ENCODE results near the gene PRDX5. TPM values are rescaled to one million over a fixed set of nuclear protein-coding genes. Genes with fewer than 3 reads are reported as not detected.

Gene PRDX5
- total RNA-seq, 2 donors from 2014 or later, result 108 to 224 TPM

- H3K4me1 ChIP-seq, result peaks cover 25% of the 10 kb centered on the region
- no peaks in the 10 kb centered on the region for H3K9me3 ChIP-seq
- no peak overlapping the region for H3K27ac ChIP-seq
- intact Hi-C loops (cut with DNase I), result loop anchor here (5.0 kb wide), 1 partner anchor 87 kb away; the partner anchor contains the start of gene FERMT3
- DNase-seq, result no peak
- peaks cover 0 to 42% of the 10 kb centered on the region in 2 donors for H3K27me3 ChIP-seq
- 35 to 43% methylated on average over 3 of the region's 3 CpGs for WGBS, 2 donors
- H3K36me3 ChIP-seq (replicated peaks in 1 of 2; ENCODE audit: insufficient read depth in 1 of 2, low read depth in 2 of 2), result no peaks in the 10 kb centered on the region
- no peak for TF ChIP-seq POLR2A (IDR thresholded peaks at IDR 0.05)
- TF ChIP-seq, protein P1, sequence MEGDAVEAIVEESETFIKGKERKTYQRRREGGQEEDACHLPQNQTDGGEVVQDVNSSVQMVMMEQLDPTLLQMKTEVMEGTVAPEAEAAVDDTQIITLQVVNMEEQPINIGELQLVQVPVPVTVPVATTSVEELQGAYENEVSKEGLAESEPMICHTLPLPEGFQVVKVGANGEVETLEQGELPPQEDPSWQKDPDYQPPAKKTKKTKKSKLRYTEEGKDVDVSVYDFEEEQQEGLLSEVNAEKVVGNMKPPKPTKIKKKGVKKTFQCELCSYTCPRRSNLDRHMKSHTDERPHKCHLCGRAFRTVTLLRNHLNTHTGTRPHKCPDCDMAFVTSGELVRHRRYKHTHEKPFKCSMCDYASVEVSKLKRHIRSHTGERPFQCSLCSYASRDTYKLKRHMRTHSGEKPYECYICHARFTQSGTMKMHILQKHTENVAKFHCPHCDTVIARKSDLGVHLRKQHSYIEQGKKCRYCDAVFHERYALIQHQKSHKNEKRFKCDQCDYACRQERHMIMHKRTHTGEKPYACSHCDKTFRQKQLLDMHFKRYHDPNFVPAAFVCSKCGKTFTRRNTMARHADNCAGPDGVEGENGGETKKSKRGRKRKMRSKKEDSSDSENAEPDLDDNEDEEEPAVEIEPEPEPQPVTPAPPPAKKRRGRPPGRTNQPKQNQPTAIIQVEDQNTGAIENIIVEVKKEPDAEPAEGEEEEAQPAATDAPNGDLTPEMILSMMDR (IDR thresholded peaks at IDR 0.05), result no peak
- ATAC-seq, result no peak
- no peak overlapping the region for H3K4me3 ChIP-seq
Measured at GRCh38 chr11:64294774-64295173, 23.1 kb upstream of the PRDX5 start.

- intact Hi-C loops (cut with DNase I), result loop anchor here (5.0 kb wide), 1 partner anchor 88 kb away; the partner anchor contains the start of gene FERMT3
- TF ChIP-seq POLR2A (IDR thresholded peaks at IDR 0.05), result no peak
- TF ChIP-seq, protein P1 (IDR thresholded peaks at IDR 0.05), result no peak
- 83 to 86% methylated on average over 4 of the region's 4 CpGs for WGBS, 2 donors
Measured at GRCh38 chr11:64295760-64296159, 22.2 kb upstream of the PRDX5 start.

DNA sequence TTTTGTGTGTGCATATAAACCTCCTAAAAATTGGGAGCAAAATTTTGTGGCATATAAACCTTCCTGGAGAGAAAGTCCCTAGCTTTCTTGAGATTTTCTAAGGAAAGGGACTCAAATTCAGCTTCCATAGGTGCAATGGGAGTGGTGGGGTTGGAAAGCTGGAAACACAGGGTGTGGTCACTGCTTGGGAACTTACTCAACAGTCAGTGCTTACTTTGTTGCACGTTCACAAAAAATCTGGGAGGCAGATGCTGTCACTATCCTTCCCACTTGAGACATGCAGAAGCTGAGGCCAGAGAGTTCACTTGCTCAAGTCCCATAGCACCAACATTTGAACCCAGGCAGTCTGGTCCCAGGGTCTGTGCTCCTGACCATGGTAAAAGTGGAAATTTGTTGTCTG is 21.7 kb upstream of the PRDX5 start:
- intact Hi-C loops (cut with DNase I), result loop anchor here (5.0 kb wide), 1 partner anchor 89 kb away; the partner anchor contains the start of gene FERMT3
- H3K4me1 ChIP-seq, result peaks cover 35% of the 10 kb centered on the region
- TF ChIP-seq, protein P1 (IDR thresholded peaks at IDR 0.05), result no peak
- no peak for TF ChIP-seq POLR2A (IDR thresholded peaks at IDR 0.05)
- peaks cover 0 to 44% of the 10 kb centered on the region in 2 donors for H3K27me3 ChIP-seq
- WGBS, 2 donors, result 44 to 50% methylated on average over 1 of the region's 1 CpG
- no peaks in the 10 kb centered on the region for H3K36me3 ChIP-seq (replicated peaks in 1 of 2; ENCODE audit: insufficient read depth in 1 of 2, low read depth in 2 of 2)
- no peaks in the 10 kb centered on the region for H3K9me3 ChIP-seq
- no peak for ATAC-seq
- no peak overlapping the region for H3K4me3 ChIP-seq
- DNase-seq, result no peak
- no peak overlapping the region for H3K27ac ChIP-seq

More at GRCh38 chr11:64295760-64296159, 22.2 kb upstream of the PRDX5 start:
- ATAC-seq (no peak), DNase-seq (no peak)
- Histone ChIP-seq H3K27me3 (peaks cover 0 to 45% of the 10 kb centered on the region in 2 donors), H3K36me3 (replicated peaks in 1 of 2; ENCODE audit: insufficient read depth in 1 of 2, low read depth in 2 of 2) (no peaks in the 10 kb centered on the region), H3K4me3 (no peak overlapping the region), H3K27ac (no peak overlapping the region), H3K9me3 (no peaks in the 10 kb centered on the region), H3K4me1 (peaks cover 34% of the 10 kb centered on the region)

DNA sequence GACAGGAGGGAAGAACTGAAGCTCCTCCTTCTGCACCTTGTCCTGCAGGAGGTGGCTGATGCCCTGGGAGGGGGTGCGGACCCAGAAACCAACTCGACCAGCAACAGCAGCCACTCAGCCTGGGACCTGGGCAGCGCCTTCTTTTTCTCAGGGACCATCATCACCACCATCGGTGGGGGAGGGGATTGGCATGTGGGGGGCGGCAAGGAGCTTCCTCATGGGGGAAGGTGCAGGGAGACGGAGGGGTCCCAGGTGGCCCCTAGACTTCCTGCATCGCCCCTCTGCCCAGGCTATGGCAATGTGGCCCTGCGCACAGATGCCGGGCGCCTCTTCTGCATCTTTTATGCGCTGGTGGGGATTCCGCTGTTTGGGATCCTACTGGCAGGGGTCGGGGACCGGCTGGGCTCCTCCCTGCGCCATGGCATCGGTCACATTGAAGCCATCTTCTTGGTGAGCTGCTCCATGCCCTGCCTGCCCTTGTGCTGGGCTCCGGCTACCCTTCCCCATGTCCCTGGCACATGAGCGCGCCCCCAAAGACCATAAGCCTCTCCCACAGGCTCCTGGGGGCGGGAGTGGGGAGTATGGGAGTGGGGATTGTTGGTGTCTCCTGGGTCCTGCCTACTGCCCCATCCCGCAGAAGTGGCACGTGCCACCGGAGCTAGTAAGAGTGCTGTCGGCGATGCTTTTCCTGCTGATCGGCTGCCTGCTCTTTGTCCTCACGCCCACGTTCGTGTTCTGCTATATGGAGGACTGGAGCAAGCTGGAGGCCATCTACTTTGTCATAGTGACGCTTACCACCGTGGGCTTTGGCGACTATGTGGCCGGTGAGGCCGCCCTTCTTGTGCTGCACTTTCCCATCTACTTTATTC is 20.9 kb upstream of the PRDX5 start:
- intact Hi-C loops (cut with DNase I), result loop anchor here (5.0 kb wide), 1 partner anchor 90 kb away; the partner anchor contains the start of gene FERMT3
- WGBS, 2 donors, result 17 to 21% methylated on average over 15 to 34 of the region's 34 CpGs
- Histone ChIP-seq H3K4me1 (peaks cover 26% of the 10 kb centered on the region), H3K36me3 (replicated peaks in 1 of 2; ENCODE audit: insufficient read depth in 1 of 2, low read depth in 2 of 2) (no peaks in the 10 kb centered on the region), H3K4me3 (no peak overlapping the region), H3K9me3 (no peaks in the 10 kb centered on the region), H3K27ac (no peak overlapping the region), H3K27me3 (peaks cover 0 to 36% of the 10 kb centered on the region in 2 donors)
- DNase-seq (no peak), ATAC-seq (no peak)
- no peak for TF ChIP-seq POLR2A (IDR thresholded peaks at IDR 0.05)

DNA sequence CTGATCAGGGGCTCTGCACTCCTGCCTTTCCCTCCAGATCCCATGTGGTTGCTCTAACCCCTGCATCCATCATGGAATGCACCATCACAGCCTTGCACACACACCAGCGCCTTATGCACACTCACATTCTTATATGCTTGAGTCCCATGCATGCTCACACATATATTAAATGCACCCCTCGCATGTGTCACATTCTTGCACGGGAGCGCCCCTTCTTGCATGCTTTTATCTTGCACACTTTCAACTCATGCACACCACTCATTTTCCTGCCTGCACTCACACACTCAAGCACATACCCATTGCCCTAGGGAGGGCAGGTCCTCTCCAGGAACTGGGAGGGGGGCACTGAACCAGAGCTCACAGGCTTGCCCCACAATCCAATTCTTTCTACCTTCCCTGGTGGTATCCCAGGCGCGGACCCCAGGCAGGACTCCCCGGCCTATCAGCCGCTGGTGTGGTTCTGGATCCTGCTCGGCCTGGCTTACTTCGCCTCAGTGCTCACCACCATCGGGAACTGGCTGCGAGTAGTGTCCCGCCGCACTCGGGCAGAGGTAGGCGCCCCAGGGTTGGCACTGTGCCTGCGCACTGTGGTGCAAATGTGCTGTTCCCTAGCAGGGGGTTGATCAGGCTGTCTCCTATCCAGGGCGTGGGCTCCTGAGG is 20.1 kb upstream of the PRDX5 start:
- intact Hi-C loops (cut with DNase I), result loop anchor here (5.0 kb wide), 1 partner anchor 91 kb away; the partner anchor contains the start of gene FERMT3
- ATAC-seq, result no peak
- no peak for DNase-seq
- H3K36me3 ChIP-seq (replicated peaks in 1 of 2; ENCODE audit: insufficient read depth in 1 of 2, low read depth in 2 of 2), result no peaks in the 10 kb centered on the region
- H3K4me3 ChIP-seq, result no peak overlapping the region
- no peaks in the 10 kb centered on the region for H3K9me3 ChIP-seq
- peaks cover 21% of the 10 kb centered on the region for H3K4me1 ChIP-seq
- 32 to 43% methylated on average over 9 to 18 of the region's 18 CpGs for WGBS, 2 donors
- peaks cover 0 to 28% of the 10 kb centered on the region in 2 donors for H3K27me3 ChIP-seq
- TF ChIP-seq, protein P1 (IDR thresholded peaks at IDR 0.05), result no peak
- TF ChIP-seq POLR2A (IDR thresholded peaks at IDR 0.05), result no peak
- H3K27ac ChIP-seq, result no peak overlapping the region
